ENCODE measurements around the gene MARCHF3.

The MARCHF3 gene

GRCh38 chr5:126969548-126969947, 60.8 kb downstream of the MARCHF3 start:
- no peak for TF ChIP-seq CTCF (conservative IDR thresholded peaks at IDR 0.05; ENCODE audit: low read depth, low read length)
- H3K4me3 ChIP-seq (ENCODE audit: low read length), result no peak overlapping the region
- DNase-seq (ENCODE audit: low read depth), result no peak

DNA sequence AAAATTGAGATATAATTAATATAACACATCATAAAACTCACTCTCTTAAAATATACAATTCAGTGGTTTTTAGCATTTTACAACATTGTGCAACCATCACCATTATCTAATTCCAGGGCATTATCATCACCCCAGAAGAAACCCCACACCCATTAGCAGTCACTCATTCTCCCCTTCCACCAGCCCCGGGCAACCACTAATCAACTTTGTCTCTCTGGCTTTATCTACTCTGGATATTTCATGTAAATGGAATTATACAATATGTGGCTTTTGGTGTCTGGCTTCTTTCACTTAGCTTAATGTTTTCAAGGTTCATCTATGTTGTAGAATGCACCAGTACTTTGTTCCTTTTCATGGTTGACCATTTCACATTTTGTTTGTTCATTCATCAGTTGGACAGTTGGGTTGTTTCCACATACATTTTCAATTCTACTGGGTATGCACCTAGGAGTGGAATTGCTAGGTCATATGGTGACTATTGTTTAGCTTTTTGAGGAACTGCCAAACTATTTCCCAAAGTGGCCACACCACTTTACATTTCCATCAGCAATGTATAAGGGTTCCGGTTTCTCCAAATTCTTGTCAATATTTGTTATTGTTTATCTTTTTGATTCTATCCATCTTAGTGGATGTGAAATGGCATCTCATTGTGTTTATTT, 62.4 kb downstream of the MARCHF3 start:
- no peak for DNase-seq (ENCODE audit: low read depth)
- no peak for TF ChIP-seq CTCF (conservative IDR thresholded peaks at IDR 0.05; ENCODE audit: low read depth, low read length)
- H3K4me3 ChIP-seq (ENCODE audit: low read length), result no peak overlapping the region

GRCh38 chr5:126965487-126965886, 64.9 kb downstream of the MARCHF3 start:
- H3K4me3 ChIP-seq (ENCODE audit: low read length), result no peak overlapping the region
- no peak for DNase-seq (ENCODE audit: low read depth)
- no peak for TF ChIP-seq CTCF (conservative IDR thresholded peaks at IDR 0.05; ENCODE audit: low read depth, low read length)

GRCh38 chr5:126965061-126965475, 65.3 kb downstream of the MARCHF3 start:
- H3K4me3 ChIP-seq (ENCODE audit: low read length), result no peak overlapping the region
- TF ChIP-seq CTCF (conservative IDR thresholded peaks at IDR 0.05; ENCODE audit: low read depth, low read length), result no peak
- peak; percentile 62 for DNase-seq (ENCODE audit: low read depth)

DNA sequence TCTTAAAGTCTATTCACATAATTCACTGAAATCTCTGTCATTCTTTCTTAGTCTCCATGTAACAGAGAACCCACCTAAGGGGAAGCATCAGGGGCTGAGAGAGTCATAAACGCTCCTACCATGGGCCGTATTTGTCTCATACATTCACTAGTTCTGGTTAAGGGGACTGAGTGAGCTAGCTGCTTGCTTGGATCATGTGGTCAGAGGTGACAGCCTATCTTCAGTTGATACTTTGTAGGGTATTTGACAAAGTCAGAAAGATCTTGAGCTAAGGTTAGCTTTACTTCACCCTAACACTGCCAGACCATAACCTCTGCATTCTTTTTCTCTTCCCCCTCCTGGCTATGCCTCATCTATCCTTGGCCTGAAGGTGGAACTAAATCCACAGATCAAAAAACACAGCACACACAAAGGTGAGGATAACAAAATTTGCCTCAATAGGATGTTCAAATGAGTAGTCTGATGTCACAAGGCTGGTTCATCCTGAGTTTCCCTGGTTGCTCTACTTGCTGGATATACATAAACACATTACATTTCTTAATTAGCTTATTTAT, 66.5 kb downstream of the MARCHF3 start:
- H3K4me3 ChIP-seq (ENCODE audit: low read length), result no peak overlapping the region
- no peak for DNase-seq (ENCODE audit: low read depth)
- no peak for TF ChIP-seq CTCF (conservative IDR thresholded peaks at IDR 0.05; ENCODE audit: low read depth, low read length)

GRCh38 chr5:126961702-126962101, 68.7 kb downstream of the MARCHF3 start:
- H3K4me3 ChIP-seq (ENCODE audit: low read length), result no peak overlapping the region
- no peak for TF ChIP-seq CTCF (conservative IDR thresholded peaks at IDR 0.05; ENCODE audit: low read depth, low read length)
- DNase-seq (ENCODE audit: low read depth), result no peak

- TF ChIP-seq CTCF (conservative IDR thresholded peaks at IDR 0.05; ENCODE audit: low read depth, low read length), result no peak
- DNase-seq (ENCODE audit: low read depth), result no peak
- no peak overlapping the region for H3K4me3 ChIP-seq (ENCODE audit: low read length)
Observed at GRCh38 chr5:126961128-126961527, 69.2 kb downstream of the MARCHF3 start.
